A673 (cell line): ENCODE results near the gene GNAZ.

Source experiments
- EZH2 ChIP-seq: fragments of 200-600 bp; sonication (generic); IDR thresholded peaks from 2 replicates; pipeline ENCODE4 v1.6.1; 2017; ENCODE audit warnings: borderline replicate concordance, low read depth, mild to moderate bottlenecking, mixed read lengths, antibody characterized with exemption, low read length; ENCODE audit not compliant: poor library complexity, severe bottlenecking
- TF ChIP-seq, protein P1 (sequence below): fragments of 300-800, 200-600 bp; sonication (generic); conservative IDR thresholded peaks from 2 replicates; pipeline ENCODE4 v1.5.1; 2017; ENCODE audit warnings: low read depth, mild to moderate bottlenecking, antibody characterized with exemption, low read length, moderate library complexity, mixed read lengths

DNA sequence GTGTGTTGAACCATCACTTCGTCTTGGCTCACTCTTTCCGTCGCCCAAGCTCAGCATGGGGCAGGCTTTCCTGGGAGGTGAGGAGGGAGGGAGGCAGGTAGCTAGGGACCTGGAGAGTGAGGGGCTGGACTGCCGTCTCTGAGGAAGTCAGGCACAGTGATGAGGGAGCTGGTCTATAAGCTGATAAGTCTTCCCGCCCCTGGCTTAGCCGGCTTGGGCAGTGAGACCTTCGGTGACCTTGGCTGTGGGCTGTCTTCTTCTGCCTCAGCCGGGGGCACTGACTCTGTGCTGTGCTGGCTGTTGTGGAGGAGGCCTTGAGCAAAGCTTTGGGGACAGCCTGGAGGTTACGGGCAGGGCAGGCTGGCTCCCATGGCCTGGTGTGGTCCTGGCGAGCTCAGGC is 18.7 kb downstream of the GNAZ start:
- TF ChIP-seq, protein P1, sequence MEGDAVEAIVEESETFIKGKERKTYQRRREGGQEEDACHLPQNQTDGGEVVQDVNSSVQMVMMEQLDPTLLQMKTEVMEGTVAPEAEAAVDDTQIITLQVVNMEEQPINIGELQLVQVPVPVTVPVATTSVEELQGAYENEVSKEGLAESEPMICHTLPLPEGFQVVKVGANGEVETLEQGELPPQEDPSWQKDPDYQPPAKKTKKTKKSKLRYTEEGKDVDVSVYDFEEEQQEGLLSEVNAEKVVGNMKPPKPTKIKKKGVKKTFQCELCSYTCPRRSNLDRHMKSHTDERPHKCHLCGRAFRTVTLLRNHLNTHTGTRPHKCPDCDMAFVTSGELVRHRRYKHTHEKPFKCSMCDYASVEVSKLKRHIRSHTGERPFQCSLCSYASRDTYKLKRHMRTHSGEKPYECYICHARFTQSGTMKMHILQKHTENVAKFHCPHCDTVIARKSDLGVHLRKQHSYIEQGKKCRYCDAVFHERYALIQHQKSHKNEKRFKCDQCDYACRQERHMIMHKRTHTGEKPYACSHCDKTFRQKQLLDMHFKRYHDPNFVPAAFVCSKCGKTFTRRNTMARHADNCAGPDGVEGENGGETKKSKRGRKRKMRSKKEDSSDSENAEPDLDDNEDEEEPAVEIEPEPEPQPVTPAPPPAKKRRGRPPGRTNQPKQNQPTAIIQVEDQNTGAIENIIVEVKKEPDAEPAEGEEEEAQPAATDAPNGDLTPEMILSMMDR = no peak
- TF ChIP-seq EZH2 = no peak
